DND-41 (cell line): ENCODE results near the gene TBATA.

Experiments used
- EZH2 ChIP-seq: IDR thresholded peaks from 3 replicates; pipeline ENCODE4 v1.6.1; 2012; ENCODE audit warnings: borderline replicate concordance, low read depth, mild to moderate bottlenecking, moderate library complexity, low read length, inconsistent platforms; ENCODE audit not compliant: severe bottlenecking
- TF ChIP-seq, protein P1 (sequence below): IDR thresholded peaks from 2 replicates; pipeline ENCODE4 v1.5.1; 2012; ENCODE audit warnings: borderline replicate concordance, low read length, moderate library complexity, mild to moderate bottlenecking; ENCODE audit not compliant: poor library complexity, severe bottlenecking; ENCODE audit errors: extremely low read depth

DNA sequence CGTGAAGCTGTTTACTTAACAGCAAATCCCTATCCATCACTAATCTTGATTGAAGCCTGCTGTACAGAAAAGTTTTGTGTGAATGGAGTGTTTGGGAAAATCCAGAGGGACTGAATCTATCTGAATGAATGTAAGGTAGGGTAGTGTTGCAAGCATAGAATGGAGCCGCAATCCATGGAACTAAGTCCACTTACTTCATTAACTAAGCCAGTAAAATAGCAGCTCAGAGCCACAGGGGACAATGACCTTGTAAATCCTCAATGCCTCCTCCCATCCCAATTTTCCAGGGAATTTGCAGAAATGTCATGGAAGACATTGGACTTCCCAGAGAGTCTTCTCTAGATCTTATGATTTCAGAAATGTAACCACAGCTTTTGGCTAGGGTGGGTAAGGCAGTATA, 15.2 kb downstream of the TBATA start:
- TF ChIP-seq, protein P1, sequence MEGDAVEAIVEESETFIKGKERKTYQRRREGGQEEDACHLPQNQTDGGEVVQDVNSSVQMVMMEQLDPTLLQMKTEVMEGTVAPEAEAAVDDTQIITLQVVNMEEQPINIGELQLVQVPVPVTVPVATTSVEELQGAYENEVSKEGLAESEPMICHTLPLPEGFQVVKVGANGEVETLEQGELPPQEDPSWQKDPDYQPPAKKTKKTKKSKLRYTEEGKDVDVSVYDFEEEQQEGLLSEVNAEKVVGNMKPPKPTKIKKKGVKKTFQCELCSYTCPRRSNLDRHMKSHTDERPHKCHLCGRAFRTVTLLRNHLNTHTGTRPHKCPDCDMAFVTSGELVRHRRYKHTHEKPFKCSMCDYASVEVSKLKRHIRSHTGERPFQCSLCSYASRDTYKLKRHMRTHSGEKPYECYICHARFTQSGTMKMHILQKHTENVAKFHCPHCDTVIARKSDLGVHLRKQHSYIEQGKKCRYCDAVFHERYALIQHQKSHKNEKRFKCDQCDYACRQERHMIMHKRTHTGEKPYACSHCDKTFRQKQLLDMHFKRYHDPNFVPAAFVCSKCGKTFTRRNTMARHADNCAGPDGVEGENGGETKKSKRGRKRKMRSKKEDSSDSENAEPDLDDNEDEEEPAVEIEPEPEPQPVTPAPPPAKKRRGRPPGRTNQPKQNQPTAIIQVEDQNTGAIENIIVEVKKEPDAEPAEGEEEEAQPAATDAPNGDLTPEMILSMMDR: no peak
- TF ChIP-seq EZH2: no peak
